Natural killer cell (primary cell): ENCODE results near the gene TMEM269. TPM values are rescaled to one million over a fixed set of nuclear protein-coding genes. Genes with fewer than 3 reads are reported as not detected.
"Not testable (repeated sequence)": the region's sequence is repeated elsewhere in the genome, so short reads cannot be mapped to it uniquely, and the experiment has no call there.

Source experiments
- ATAC-seq, 3 donors: fragments of 150-1000 bp in 2 of 3; fragments of 200-7000 bp in 1 of 3; cut with Tn5 transposase; 1 replicate in 1 of 3; 2 replicates in 2 of 3; pipeline ENCODE4 v1.10.0; 2021; ENCODE audit warnings: mild to moderate bottlenecking in 2 of 3, moderate library complexity in 2 of 3
- DNase-seq, 2 donors: peaks; one replicate each; pipeline versions ENCODE4 v3.0.0 to v3.0.0-alpha.2; 2013 to 2021; ENCODE audit warnings: mixed read lengths in 1 of 2
- H3K27ac ChIP-seq: one replicate; pipeline ENCODE4 v1.5.1; 2013; ENCODE audit warnings: mild to moderate bottlenecking, low read length
- H3K27me3 ChIP-seq: one replicate; pipeline ENCODE4 v1.6.1; 2013; ENCODE audit warnings: low read length; ENCODE audit not compliant: control insufficient read depth, insufficient read depth
- H3K36me3 ChIP-seq: one replicate; pipeline ENCODE4 v1.6.1; 2013; ENCODE audit warnings: low read length; ENCODE audit not compliant: control insufficient read depth, insufficient read depth
- H3K4me1 ChIP-seq: one replicate; pipeline ENCODE4 v1.6.1; 2013; ENCODE audit warnings: low read length; ENCODE audit not compliant: control insufficient read depth, insufficient read depth
- H3K4me3 ChIP-seq: one replicate; pipeline ENCODE4 v1.5.1; 2013; ENCODE audit warnings: low read length
- H3K9me3 ChIP-seq: one replicate; pipeline ENCODE4 v1.6.1; 2013; ENCODE audit warnings: low read length; ENCODE audit not compliant: control insufficient read depth, insufficient read depth
- H3K27ac Mint-ChIP-seq, 2 donors: one replicate each; pipeline ENCODE4 v1.8.0; 2022; ENCODE audit warnings: mild to moderate bottlenecking in 2 of 2, mixed read lengths in 2 of 2, moderate library complexity in 1 of 2
- H3K27me3 Mint-ChIP-seq, 2 donors: one replicate each; pipeline ENCODE4 v1.8.0; 2022; ENCODE audit warnings: low read depth in 2 of 2, mixed read lengths in 2 of 2
- H3K36me3 Mint-ChIP-seq: one replicate; pipeline ENCODE4 v1.8.0; 2022; ENCODE audit warnings: mixed read lengths
- H3K4me1 Mint-ChIP-seq, 2 donors: one replicate each; pipeline ENCODE4 v1.8.0; 2022; ENCODE audit warnings: mixed read lengths in 2 of 2
- H3K4me3 Mint-ChIP-seq: one replicate; pipeline ENCODE4 v1.8.0; 2022; ENCODE audit warnings: mild to moderate bottlenecking, moderate library complexity, mixed read lengths
- H3K9me3 Mint-ChIP-seq, 2 donors: one replicate each; pipeline ENCODE4 v1.8.0; 2022; ENCODE audit warnings: mixed read lengths in 2 of 2
- WGBS: methylation state at CpG from one replicate; pipeline ENCODE4 v1.1.7; 2013; ENCODE audit warnings: missing lambda C conversion rate; ENCODE audit not compliant: insufficient coverage; 5-methylcytosine and 5-hydroxymethylcytosine counted together
- intact Hi-C: fragments of 100-400 bp; cut with micrococcal nuclease; formaldehyde crosslinking; loops from one replicate; pipeline ENCODE4 v1.14.2; 2022
- total RNA-seq, 4 donors: library from RNA; stranded (reverse); fragments of 120-200 nt in 1 of 4; gene quantifications; one replicate each; pipeline versions ENCODE4 v1.2.3 to v1.2.4, GENCODE V29; 2013 to 2022
- TF ChIP-seq, protein P1 (sequence below): fragments of 200-600 bp; IDR thresholded peaks from one replicate; pipeline ENCODE4 v1.8.0; 2022; ENCODE audit warnings: antibody characterized with exemption

TMEM269 gene
- total RNA-seq, 3 donors from 2014 or later (not counting 1 experiment from before 2014, with no cell fraction given): 0.18 to 1.4 (median 0.33) TPM

DNA sequence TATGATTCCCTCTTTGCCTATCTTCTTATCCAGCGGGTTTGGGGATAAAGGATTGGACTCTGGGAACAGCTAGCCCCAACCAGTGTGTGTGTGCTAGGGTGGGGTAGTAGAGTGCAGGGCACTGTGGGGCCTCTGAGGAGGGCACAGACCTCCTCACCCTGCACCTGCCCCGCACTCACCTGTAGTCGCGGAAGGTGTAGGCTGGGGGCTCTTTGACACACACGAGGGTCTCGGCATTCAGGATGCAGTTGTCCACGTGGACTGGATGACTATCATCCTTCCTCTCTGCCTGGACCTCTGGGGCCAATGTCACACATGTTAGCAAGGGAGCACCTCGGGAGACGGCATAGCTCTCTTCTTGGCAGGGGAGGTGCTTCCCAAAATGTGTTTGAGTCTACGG is 36.8 kb upstream of the TMEM269 start:
- intact Hi-C loops: no loop called here
- Mint-ChIP-seq H3K9me3 (no peaks in the 10 kb centered on the region), H3K27me3 (no peaks in the 10 kb centered on the region), H3K36me3 (peaks cover 14% of the 10 kb centered on the region), H3K27ac (no peak overlapping the region), H3K4me3 (no peak overlapping the region), H3K4me1 (peaks cover 0 to 5% of the 10 kb centered on the region in 2 donors)
- 96% methylated on average over 9 of the region's 10 CpGs for WGBS
- ATAC-seq (no peak), DNase-seq (no peak)
- H3K27ac ChIP-seq: no peak overlapping the region
- no peaks in the 10 kb centered on the region for H3K27me3 ChIP-seq
- no peaks in the 10 kb centered on the region for H3K4me1 ChIP-seq
- TF ChIP-seq, protein P1, sequence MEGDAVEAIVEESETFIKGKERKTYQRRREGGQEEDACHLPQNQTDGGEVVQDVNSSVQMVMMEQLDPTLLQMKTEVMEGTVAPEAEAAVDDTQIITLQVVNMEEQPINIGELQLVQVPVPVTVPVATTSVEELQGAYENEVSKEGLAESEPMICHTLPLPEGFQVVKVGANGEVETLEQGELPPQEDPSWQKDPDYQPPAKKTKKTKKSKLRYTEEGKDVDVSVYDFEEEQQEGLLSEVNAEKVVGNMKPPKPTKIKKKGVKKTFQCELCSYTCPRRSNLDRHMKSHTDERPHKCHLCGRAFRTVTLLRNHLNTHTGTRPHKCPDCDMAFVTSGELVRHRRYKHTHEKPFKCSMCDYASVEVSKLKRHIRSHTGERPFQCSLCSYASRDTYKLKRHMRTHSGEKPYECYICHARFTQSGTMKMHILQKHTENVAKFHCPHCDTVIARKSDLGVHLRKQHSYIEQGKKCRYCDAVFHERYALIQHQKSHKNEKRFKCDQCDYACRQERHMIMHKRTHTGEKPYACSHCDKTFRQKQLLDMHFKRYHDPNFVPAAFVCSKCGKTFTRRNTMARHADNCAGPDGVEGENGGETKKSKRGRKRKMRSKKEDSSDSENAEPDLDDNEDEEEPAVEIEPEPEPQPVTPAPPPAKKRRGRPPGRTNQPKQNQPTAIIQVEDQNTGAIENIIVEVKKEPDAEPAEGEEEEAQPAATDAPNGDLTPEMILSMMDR: no peak
- H3K36me3 ChIP-seq: peaks cover 43% of the 10 kb centered on the region
- H3K9me3 ChIP-seq: no peaks in the 10 kb centered on the region
- H3K4me3 ChIP-seq: no peak overlapping the region

DNA sequence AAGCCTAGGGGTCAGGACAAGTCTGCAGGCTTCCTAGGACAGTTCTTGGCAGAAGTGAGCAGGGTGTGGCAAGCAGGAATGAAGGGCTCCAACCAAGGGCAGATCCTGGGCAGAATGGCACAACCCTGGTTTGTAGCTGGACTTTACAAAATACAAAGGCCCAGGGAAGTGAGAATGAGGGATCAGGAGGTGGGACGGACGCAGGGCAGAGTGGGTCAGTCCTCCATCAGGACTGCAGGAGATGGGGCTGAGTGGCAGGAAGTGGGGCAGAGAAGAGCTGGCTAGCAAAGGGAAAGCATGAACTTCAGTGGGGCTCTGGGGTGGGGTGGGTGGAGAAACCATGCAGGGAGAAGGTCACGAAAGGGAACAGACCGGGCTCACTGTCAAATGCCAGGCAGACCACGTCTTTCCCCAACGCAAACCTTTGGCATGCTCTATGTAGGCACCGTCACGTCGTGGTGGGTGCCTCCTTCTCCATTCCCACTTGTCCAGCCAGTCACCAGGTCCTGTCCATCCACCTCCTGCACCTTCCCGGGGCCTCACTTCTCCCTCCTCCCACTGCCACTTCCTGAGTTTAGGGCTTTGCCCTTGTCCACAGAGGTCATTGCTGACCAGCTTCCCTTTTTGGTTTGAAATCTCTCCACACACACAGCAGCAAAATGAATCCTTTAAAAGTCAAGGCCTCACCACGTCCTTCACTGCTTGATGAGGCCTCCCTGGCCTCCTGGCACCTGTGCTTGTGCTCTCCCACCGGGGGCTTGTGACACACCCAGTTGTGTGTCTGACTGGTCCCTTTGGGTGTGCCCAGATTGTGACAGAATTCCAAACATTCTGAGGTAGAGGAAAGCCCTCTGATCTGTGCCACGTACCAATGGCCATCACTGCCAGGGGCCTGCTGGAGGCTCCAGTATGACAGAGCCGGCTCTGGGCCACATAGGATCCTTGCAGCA is 36.1 kb upstream of the TMEM269 start:
- no peak for DNase-seq
- intact Hi-C loops: no loop called here
- Mint-ChIP-seq H3K27me3 (no peaks in the 10 kb centered on the region), H3K27ac (peak overlapping the region in 1 of 2 donors; percentile 1), H3K4me3 (no peak overlapping the region), H3K36me3 (peaks cover 14% of the 10 kb centered on the region), H3K4me1 (peaks cover 0 to 5% of the 10 kb centered on the region in 2 donors), H3K9me3 (no peaks in the 10 kb centered on the region)
- no peak overlapping the region for H3K4me3 ChIP-seq
- WGBS: 89% methylated on average over 14 of the region's 14 CpGs
- H3K36me3 ChIP-seq: peaks cover 48% of the 10 kb centered on the region
- no peaks in the 10 kb centered on the region for H3K9me3 ChIP-seq
- H3K27me3 ChIP-seq: no peaks in the 10 kb centered on the region
- H3K4me1 ChIP-seq: no peaks in the 10 kb centered on the region
- TF ChIP-seq, protein P1: no peak
- no peak for ATAC-seq
- H3K27ac ChIP-seq: no peak overlapping the region

DNA sequence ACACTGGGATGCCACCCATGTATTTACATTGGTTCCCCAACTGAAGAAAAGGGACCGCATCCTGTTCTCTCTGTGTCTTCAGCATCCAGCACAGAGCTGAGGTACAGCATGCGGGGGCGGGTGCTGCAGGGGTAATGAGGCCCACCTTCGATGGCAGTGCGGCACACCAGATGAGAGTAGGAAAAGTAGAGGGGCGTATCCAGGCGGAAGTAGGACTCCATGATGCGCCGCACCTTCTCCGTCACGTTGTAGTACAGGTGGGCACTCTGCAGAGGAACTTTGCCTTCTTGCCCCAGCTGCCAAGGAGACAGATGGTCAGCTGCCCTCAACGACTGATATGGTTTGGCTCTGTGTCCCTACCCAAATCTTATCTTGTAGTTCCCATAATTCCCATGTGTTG is 34.8 kb upstream of the TMEM269 start:
- Mint-ChIP-seq H3K4me3 (no peak overlapping the region), H3K36me3 (peaks cover 22% of the 10 kb centered on the region), H3K4me1 (peaks cover 0 to 5% of the 10 kb centered on the region in 2 donors), H3K27me3 (no peaks in the 10 kb centered on the region), H3K27ac (no peak overlapping the region), H3K9me3 (no peaks in the 10 kb centered on the region)
- Histone ChIP-seq H3K4me1 (no peaks in the 10 kb centered on the region), H3K4me3 (no peak overlapping the region), H3K27ac (no peak overlapping the region), H3K27me3 (no peaks in the 10 kb centered on the region), H3K36me3 (peaks cover 60% of the 10 kb centered on the region), H3K9me3 (no peaks in the 10 kb centered on the region)
- DNase-seq: no peak
- 96% methylated on average over 12 of the region's 12 CpGs for WGBS
- intact Hi-C loops: no loop called here
- TF ChIP-seq, protein P1: no peak
- ATAC-seq: no peak

DNA sequence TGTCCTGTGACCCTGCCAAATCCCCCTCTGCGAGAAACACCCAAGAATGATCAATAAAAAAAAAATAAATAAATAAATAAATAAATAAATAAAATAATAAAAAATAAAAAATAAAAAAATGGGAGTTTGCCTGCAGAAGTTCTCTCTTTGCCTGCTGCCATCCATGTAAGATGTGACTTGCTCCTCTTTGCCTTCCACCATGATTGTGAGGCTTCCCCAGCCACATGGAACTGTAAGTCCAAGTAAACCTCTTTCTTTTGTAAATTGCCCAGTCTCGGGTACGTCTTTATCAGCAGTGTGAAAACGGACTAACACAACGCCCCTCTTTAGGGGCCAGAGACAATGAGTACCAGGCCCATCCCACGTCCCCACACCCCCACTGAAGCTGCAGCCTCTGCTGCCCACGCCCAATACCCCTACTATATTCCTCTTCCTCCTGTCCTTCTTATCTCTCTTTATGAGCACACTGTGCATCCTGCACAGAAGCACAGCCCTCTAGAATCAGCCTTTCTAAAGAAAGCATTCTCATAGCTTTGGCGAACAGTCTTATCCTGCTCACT is 33.2 kb upstream of the TMEM269 start:
- H3K27me3 Mint-ChIP-seq, H3K9me3 ChIP-seq, intact Hi-C loops, H3K4me3 Mint-ChIP-seq, H3K4me1 ChIP-seq, H3K4me3 ChIP-seq, H3K27ac ChIP-seq, ATAC-seq, H3K27me3 ChIP-seq, H3K9me3 Mint-ChIP-seq, DNase-seq, H3K27ac Mint-ChIP-seq: not testable (repeated sequence)
- 97% methylated on average over 7 of the region's 8 CpGs for WGBS
- peaks cover 65% of the 10 kb centered on the region for H3K36me3 ChIP-seq
- Mint-ChIP-seq H3K36me3 (peaks cover 31% of the 10 kb centered on the region), H3K4me1 (peaks cover 0 to 11% of the 10 kb centered on the region in 2 donors)
